Stomach (tissue), 9 donors: ENCODE measurements around the gene C2CD2. TPM values are rescaled to one million over a fixed set of nuclear protein-coding genes. Genes with fewer than 3 reads are reported as not detected.

Experiments used
- DNase-seq, 2 donors: peaks; one replicate each; pipeline versions ENCODE4 v3.0.0 to v3.0.0-alpha.2; 2013 to 2019
- H3K27ac ChIP-seq, 5 donors: fragments of 200-600 bp in 4 of 5; sonication (generic) in 4 of 5; one replicate each; pipeline ENCODE4 v1.5.1; 2013 to 2019; ENCODE audit warnings: mild to moderate bottlenecking in 1 of 5, moderate library complexity in 1 of 5
- H3K27me3 ChIP-seq, 3 donors: fragments of 200-600 bp; sonication (generic); one replicate each; pipeline ENCODE4 v1.5.1; 2017 to 2019; ENCODE audit warnings: mixed run types in 1 of 3
- H3K36me3 ChIP-seq, 4 donors: fragments of 200-600 bp; sonication (generic); 1 replicate in 3 of 4; 2 replicates in 1 of 4; pipeline ENCODE4 v1.5.1; 2016 to 2019
- H3K4me1 ChIP-seq, 4 donors: fragments of 200-600 bp; sonication (generic); one replicate each; pipeline ENCODE4 v1.5.1; 2016 to 2019
- H3K4me3 ChIP-seq, 4 donors: fragments of 200-600 bp; sonication (generic) in 3 of 4; one replicate each; pipeline ENCODE4 v1.5.1; 2016 to 2019; ENCODE audit warnings: mild to moderate bottlenecking in 1 of 4
- H3K9me3 ChIP-seq, 4 donors: fragments of 200-600 bp; sonication (generic); one replicate each; pipeline ENCODE4 v1.5.1; 2016 to 2019
- CTCF ChIP-seq, 7 experiments: fragments of 450-650 bp in 4 of 7; fragments of 200-600 bp in 3 of 7; sonication (generic) in 3 of 7; IDR thresholded peaks; one replicate each; pipeline ENCODE4 v1.5.1; 2016 to 2019; ENCODE audit warnings: antibody characterized with exemption in 7 of 7, control low read depth in 2 of 7, mild to moderate bottlenecking in 1 of 7
- EP300 ChIP-seq: sonication (generic); formaldehyde crosslinking; IDR thresholded peaks from one replicate; pipeline ENCODE4 v1.6.1; 2017; ENCODE audit warnings: antibody characterized with exemption
- POLR2A ChIP-seq, 4 donors: fragments of 450-650 bp; IDR thresholded peaks; one replicate each; pipeline ENCODE4 v1.6.1; 2016; ENCODE audit warnings: antibody characterized with exemption in 4 of 4, control low read depth in 2 of 4, mild to moderate bottlenecking in 1 of 4, moderate library complexity in 1 of 4
- POLR2AphosphoS5 ChIP-seq, 3 donors: sonication (generic); formaldehyde crosslinking; IDR thresholded peaks; one replicate each; pipeline ENCODE4 v1.6.1; 2016; ENCODE audit warnings: antibody characterized with exemption in 3 of 3
- WGBS, 5 donors: extraction: QIAGEN DNeasy Blood & Tissue Kit in 3 of 5; methylation state at CpG; one replicate each; pipeline versions ENCODE4 v1.1.5 to v1.1.7; 2013 to 2018; 5-methylcytosine and 5-hydroxymethylcytosine counted together
- intact Hi-C: fragments of 100-400 bp; cut with DNase I; formaldehyde crosslinking; loops from one replicate; pipeline ENCODE4 v1.15.1; 2023; ENCODE audit warnings: low total_unique reads
- polyA plus RNA-seq, 3 donors: library from polyadenylated mRNA; stranded (reverse); fragments of 200-250 nt; gene quantifications; one replicate each; pipeline ENCODE4 v1.2.3, GENCODE V29; 2013
- total RNA-seq, 5 donors: library from RNA; depleted of rRNA; stranded (reverse); fragments of >200 nt; gene quantifications; one replicate each; pipeline versions ENCODE4 v1.1.0 to v1.2.3, GENCODE V29; 2014 to 2016
- donor health status: healthy with polysubstance abuse.
- donor health status: Bipolar disorder and iron deficiency.
- donor health status: healthy.

Gene C2CD2
- total and polyA plus RNA-seq, 8 donors: 4.6 to 31.9 (median 16.0) TPM

DNA sequence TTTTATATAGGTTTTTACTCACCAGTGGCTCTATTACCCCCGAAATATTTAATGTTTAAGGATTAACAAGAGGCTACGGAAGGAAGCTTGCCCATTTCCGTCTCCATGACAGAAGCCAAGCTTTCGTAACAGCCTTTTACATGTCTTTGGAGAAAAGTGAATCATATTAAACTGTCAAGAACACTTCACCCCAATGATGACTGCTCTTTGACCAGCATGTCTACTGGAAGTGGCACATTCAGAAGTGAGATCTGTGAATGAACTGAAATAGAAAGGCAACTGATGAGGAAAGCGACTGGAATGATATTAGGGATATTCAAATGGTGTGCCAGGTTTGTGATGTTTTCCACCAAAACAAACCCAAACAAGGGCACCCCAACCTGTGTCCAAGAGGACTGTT lies 66.2 kb downstream of the C2CD2 start:
- no peak for DNase-seq
- intact Hi-C loops: no loop called here
- Histone ChIP-seq H3K36me3 (peaks cover 4 to 38% (median 32%) of the 10 kb centered on the region in 4 donors), H3K4me1 (no peaks in the 10 kb centered on the region), H3K9me3 (no peaks in the 10 kb centered on the region), H3K27me3 (no peaks in the 10 kb centered on the region), H3K4me3 (no peak overlapping the region), H3K27ac (no peak overlapping the region)
- TF ChIP-seq CTCF (IDR thresholded peaks at IDR 0.05) (no peak), EP300 (no peak)
- 92 to 94% (median 94%) methylated on average over 5 of the region's 5 CpGs for WGBS, 5 donors

DNA sequence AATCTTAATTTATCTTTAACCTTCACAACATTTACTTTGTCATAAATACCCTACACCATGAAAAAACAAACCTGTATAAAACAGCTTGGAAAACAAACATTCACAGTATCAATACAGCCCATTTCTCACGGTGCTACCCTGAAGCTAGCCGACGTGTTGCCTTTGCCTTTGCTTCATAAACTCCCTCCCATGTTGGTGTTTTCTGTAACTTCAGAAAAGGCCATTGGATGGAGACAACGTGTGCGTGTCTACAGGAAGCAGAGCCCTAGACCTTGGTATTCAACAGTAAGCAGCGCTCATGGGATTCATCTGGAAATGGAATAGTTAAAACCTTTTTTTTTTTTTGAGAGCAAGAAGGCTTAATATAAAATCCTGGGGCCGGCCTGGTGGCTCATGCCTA lies 67.5 kb downstream of the C2CD2 start:
- peaks cover 4 to 24% (median 21%) of the 10 kb centered on the region in 4 donors for H3K36me3 ChIP-seq
- TF ChIP-seq POLR2A (IDR thresholded peaks at IDR 0.05) (no peak), POLR2AphosphoS5 (IDR thresholded peaks at IDR 0.05) (no peak), CTCF (IDR thresholded peaks at IDR 0.05) (no peak), EP300 (no peak)
- WGBS, 5 donors: 64 to 83% (median 76%) methylated on average over 7 of the region's 7 CpGs
- H3K9me3 ChIP-seq: no peaks in the 10 kb centered on the region
- H3K4me3 ChIP-seq: no peak overlapping the region
- DNase-seq: peak in 1 of 2 donors; percentile 36
- H3K27me3 ChIP-seq: no peaks in the 10 kb centered on the region
- no peaks in the 10 kb centered on the region for H3K4me1 ChIP-seq
- H3K27ac ChIP-seq: no peak overlapping the region
- intact Hi-C loops: no loop called here

- no peak overlapping the region for H3K27ac ChIP-seq
- no peaks in the 10 kb centered on the region for H3K4me1 ChIP-seq
- H3K36me3 ChIP-seq: peaks cover 4 to 17% (median 15%) of the 10 kb centered on the region in 4 donors
- DNase-seq: peak in 1 of 2 donors; percentile 46
- no peak overlapping the region for H3K4me3 ChIP-seq
- H3K27me3 ChIP-seq: no peaks in the 10 kb centered on the region
- intact Hi-C loops: no loop called here
- WGBS, 5 donors: 49 to 62% (median 54%) methylated on average over 22 of the region's 22 CpGs
- H3K9me3 ChIP-seq: no peaks in the 10 kb centered on the region
- TF ChIP-seq POLR2A (IDR thresholded peaks at IDR 0.05) (no peak), POLR2AphosphoS5 (IDR thresholded peaks at IDR 0.05) (no peak), EP300 (no peak)
Observed at GRCh38 chr21:41885341-41886024, 68.3 kb downstream of the C2CD2 start.

- TF ChIP-seq CTCF (IDR thresholded peaks at IDR 0.05) (no peak), EP300 (no peak), POLR2AphosphoS5 (IDR thresholded peaks at IDR 0.05) (no peak), POLR2A (IDR thresholded peaks at IDR 0.05) (no peak)
- intact Hi-C loops: no loop called here
- WGBS, 5 donors: 87 to 93% (median 88%) methylated on average over 19 of the region's 19 CpGs
Observed at GRCh38 chr21:41884501-41885030, 69.3 kb downstream of the C2CD2 start.

GRCh38 chr21:41883582-41883981 lies 70.2 kb downstream of the C2CD2 start:
- DNase-seq: no peak
- H3K36me3 ChIP-seq: peaks cover 4 to 10% (median 9%) of the 10 kb centered on the region in 4 donors
- TF ChIP-seq POLR2A (IDR thresholded peaks at IDR 0.05): no peak
- 88 to 91% (median 89%) methylated on average over 5 of the region's 5 CpGs for WGBS, 5 donors
- no peak overlapping the region for H3K27ac ChIP-seq
- no peaks in the 10 kb centered on the region for H3K27me3 ChIP-seq
- no peaks in the 10 kb centered on the region for H3K9me3 ChIP-seq
- no peak overlapping the region for H3K4me3 ChIP-seq
- intact Hi-C loops: no loop called here
- H3K4me1 ChIP-seq: peaks cover 0 to 9% (median 8%) of the 10 kb centered on the region in 4 donors

More at GRCh38 chr21:41884501-41885030, 69.3 kb downstream of the C2CD2 start:
- Histone ChIP-seq H3K4me1 (peaks cover 0 to 8% (median 7%) of the 10 kb centered on the region in 4 donors), H3K27ac (no peak overlapping the region), H3K27me3 (no peaks in the 10 kb centered on the region), H3K9me3 (no peaks in the 10 kb centered on the region), H3K4me3 (no peak overlapping the region), H3K36me3 (peaks cover 4 to 17% (median 15%) of the 10 kb centered on the region in 4 donors)
- DNase-seq: no peak
